ENCODE data around the gene WNK2.

WNK2 gene

GRCh38 chr9:93154293-93154903 is 29.5 kb upstream of the WNK2 start:
- no peak overlapping the region for H3K27ac ChIP-seq
- H3K4me1 ChIP-seq (ENCODE audit: low read depth, poor library complexity, severe bottlenecking) = peaks cover under 1% of the 10 kb centered on the region
- no peaks in the 10 kb centered on the region for H3K36me3 ChIP-seq (ENCODE audit: insufficient read depth)
- H3K4me3 ChIP-seq (IDR thresholded peaks at IDR 0.05; ENCODE audit: insufficient read depth, low read depth, low read length) = no peak overlapping the region
- no peaks in the 10 kb centered on the region for H3K79me2 ChIP-seq (ENCODE audit: insufficient read depth, low read depth)
- no peak overlapping the region for H3K9ac ChIP-seq
- H4K20me1 ChIP-seq (ENCODE audit: insufficient read depth) = no peaks in the 10 kb centered on the region
- no peaks in the 10 kb centered on the region for H3K27me3 ChIP-seq (ENCODE audit: insufficient read depth, low read depth)
- H3K4me2 ChIP-seq = no peak overlapping the region
- TF ChIP-seq, protein P1, sequence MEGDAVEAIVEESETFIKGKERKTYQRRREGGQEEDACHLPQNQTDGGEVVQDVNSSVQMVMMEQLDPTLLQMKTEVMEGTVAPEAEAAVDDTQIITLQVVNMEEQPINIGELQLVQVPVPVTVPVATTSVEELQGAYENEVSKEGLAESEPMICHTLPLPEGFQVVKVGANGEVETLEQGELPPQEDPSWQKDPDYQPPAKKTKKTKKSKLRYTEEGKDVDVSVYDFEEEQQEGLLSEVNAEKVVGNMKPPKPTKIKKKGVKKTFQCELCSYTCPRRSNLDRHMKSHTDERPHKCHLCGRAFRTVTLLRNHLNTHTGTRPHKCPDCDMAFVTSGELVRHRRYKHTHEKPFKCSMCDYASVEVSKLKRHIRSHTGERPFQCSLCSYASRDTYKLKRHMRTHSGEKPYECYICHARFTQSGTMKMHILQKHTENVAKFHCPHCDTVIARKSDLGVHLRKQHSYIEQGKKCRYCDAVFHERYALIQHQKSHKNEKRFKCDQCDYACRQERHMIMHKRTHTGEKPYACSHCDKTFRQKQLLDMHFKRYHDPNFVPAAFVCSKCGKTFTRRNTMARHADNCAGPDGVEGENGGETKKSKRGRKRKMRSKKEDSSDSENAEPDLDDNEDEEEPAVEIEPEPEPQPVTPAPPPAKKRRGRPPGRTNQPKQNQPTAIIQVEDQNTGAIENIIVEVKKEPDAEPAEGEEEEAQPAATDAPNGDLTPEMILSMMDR (conservative IDR thresholded peaks at IDR 0.05; ENCODE audit: low read depth, low read length) = peak; percentile 81
- H2AFZ ChIP-seq (ENCODE audit: low read depth) = no peak overlapping the region

DNA sequence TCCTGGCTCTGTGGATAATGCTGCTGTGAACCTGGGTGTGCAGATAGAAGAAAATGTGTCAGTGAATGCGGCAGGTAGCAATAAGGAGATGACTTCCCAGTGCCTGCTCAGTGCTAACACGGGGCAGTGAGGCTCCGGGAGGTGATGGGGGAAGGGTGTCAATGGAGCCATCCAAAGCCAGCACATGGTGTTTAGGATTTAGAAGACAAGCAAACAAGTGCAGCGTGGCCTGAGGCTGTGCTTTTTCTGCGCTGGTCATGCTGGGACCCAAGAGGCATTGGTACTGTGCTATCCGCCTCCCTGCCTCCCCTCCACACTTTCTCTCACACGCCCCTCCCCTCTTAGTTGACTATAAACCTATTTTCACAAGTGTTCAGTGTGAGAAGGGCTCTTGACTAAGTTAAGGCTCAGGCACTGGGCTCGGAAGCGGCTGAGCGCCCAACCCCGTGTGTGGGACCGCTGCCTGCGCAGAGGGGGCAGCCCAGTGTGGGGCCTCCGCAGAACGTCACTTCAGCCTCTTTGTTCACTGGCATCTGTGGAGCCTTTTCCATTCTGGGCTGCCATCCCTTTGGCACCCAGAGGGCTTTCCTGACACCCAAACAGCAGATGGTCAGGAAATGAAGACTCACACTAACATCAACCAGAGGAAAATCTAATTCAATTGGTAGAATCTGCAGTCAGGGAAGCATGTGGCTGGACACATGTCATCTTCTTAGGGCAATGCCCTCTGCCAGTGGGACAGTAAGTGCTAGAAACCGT is 28.0 kb upstream of the WNK2 start:
- H3K4me3 ChIP-seq (IDR thresholded peaks at IDR 0.05; ENCODE audit: insufficient read depth, low read depth, low read length) = no peak overlapping the region
- no peak overlapping the region for H3K4me2 ChIP-seq
- TF ChIP-seq, protein P1 (conservative IDR thresholded peaks at IDR 0.05; ENCODE audit: low read depth, low read length) = no peak
- H3K27ac ChIP-seq = no peak overlapping the region
- no peaks in the 10 kb centered on the region for H3K79me2 ChIP-seq (ENCODE audit: insufficient read depth, low read depth)
- H3K36me3 ChIP-seq (ENCODE audit: insufficient read depth) = no peaks in the 10 kb centered on the region
- no peaks in the 10 kb centered on the region for H3K27me3 ChIP-seq (ENCODE audit: insufficient read depth, low read depth)
- H3K9ac ChIP-seq = no peak overlapping the region
- no peaks in the 10 kb centered on the region for H4K20me1 ChIP-seq (ENCODE audit: insufficient read depth)
- H2AFZ ChIP-seq (ENCODE audit: low read depth) = no peak overlapping the region
- H3K4me1 ChIP-seq (ENCODE audit: low read depth, poor library complexity, severe bottlenecking) = peaks cover 9% of the 10 kb centered on the region

- Histone ChIP-seq H3K27me3 (ENCODE audit: insufficient read depth, low read depth) (no peaks in the 10 kb centered on the region), H2AFZ (ENCODE audit: low read depth) (no peak overlapping the region)
Observed at GRCh38 chr9:93156475-93157008, 27.4 kb upstream of the WNK2 start.

DNA sequence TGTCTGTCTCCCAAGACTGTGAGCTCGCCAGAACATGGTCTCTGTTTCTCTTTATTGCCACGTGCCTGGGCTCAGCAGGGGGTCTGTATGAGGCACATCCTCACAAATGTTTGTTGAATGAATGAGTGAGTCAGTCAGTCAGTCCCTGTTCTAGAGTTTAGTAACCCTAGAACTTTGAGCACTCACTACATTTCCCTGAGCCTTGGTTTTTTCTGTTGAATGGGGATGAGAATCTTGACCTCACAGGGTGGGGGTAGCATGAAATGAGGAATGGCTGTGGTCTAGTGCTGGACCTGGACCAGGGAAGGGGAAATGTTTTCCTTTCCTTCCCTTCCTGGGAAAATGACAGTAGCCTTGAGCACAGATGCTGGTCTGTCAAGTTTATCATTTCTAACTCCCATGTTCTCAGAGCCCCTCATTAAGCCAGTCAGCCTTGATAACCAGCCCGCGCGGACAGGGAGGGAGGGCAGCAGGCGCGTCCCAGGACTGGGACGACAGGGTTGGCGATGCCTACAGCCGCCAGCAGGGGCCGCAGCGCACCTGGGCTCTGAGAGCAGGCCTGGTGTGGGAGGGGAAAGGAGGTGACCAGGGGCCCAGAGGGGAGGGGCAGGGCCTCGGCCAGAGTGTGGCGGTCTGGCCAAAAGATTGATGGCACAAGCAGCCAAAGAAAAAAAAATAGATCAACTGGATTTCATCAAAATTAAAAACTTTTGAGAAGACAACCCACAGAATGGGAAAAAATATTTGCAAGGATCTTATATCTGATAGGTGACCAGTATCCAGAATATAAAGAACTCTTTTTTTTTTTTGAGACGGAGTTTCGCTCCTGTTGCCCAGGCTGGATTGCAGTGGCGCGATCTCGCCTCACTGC is 24.1 kb upstream of the WNK2 start:
- Histone ChIP-seq H3K4me2 (0 out of 2 replicates have a peak overlapping the region, but pooled peaks have one; percentile 3), H3K79me2 (ENCODE audit: insufficient read depth, low read depth) (no peaks in the 10 kb centered on the region), H3K36me3 (ENCODE audit: insufficient read depth) (no peaks in the 10 kb centered on the region), H3K4me3 (IDR thresholded peaks at IDR 0.05; ENCODE audit: insufficient read depth, low read depth, low read length) (no peak overlapping the region), H2AFZ (ENCODE audit: low read depth) (peak overlapping the region; percentile 38; the same call in 1 of the 2 replicates), H3K4me1 (ENCODE audit: low read depth, poor library complexity, severe bottlenecking) (peaks cover 9% of the 10 kb centered on the region), H3K27me3 (ENCODE audit: insufficient read depth, low read depth) (no peaks in the 10 kb centered on the region), H4K20me1 (ENCODE audit: insufficient read depth) (no peaks in the 10 kb centered on the region), H3K9ac (no peak overlapping the region), H3K27ac (no peak overlapping the region)
- TF ChIP-seq, protein P1 (conservative IDR thresholded peaks at IDR 0.05; ENCODE audit: low read depth, low read length) = peak; percentile 98

More at GRCh38 chr9:93156475-93157008, 27.4 kb upstream of the WNK2 start:
- no peak overlapping the region for H3K9ac ChIP-seq
- H3K4me3 ChIP-seq (IDR thresholded peaks at IDR 0.05; ENCODE audit: insufficient read depth, low read depth, low read length) = no peak overlapping the region
- no peak overlapping the region for H3K4me2 ChIP-seq
- H3K27ac ChIP-seq = no peak overlapping the region
- H3K4me1 ChIP-seq (ENCODE audit: low read depth, poor library complexity, severe bottlenecking) = peaks cover 9% of the 10 kb centered on the region
- TF ChIP-seq, protein P1 (conservative IDR thresholded peaks at IDR 0.05; ENCODE audit: low read depth, low read length) = no peak
- H3K79me2 ChIP-seq (ENCODE audit: insufficient read depth, low read depth) = no peaks in the 10 kb centered on the region
- no peaks in the 10 kb centered on the region for H3K36me3 ChIP-seq (ENCODE audit: insufficient read depth)
- H4K20me1 ChIP-seq (ENCODE audit: insufficient read depth) = no peaks in the 10 kb centered on the region

Measured in KMS-11 (cell line).